Mesothelial cell of epicardium (in vitro differentiated cells): ENCODE measurements around the gene VSIG10L2. TPM values are rescaled to one million over a fixed set of nuclear protein-coding genes. Genes with fewer than 3 reads are reported as not detected.

Experiments
- DNase-seq, 2 experiments: peaks; one replicate each; pipeline ENCODE4 v3.0.0; 2021; ENCODE audit warnings: low spot score in 2 of 2; ENCODE audit not compliant: unreplicated experiment in 2 of 2
- H3K27ac Mint-ChIP-seq: 2 replicates; pipeline ENCODE4 v1.8.0; 2021; ENCODE audit warnings: mixed read lengths
- H3K27me3 Mint-ChIP-seq: 2 replicates; pipeline ENCODE4 v1.8.0; 2021; ENCODE audit warnings: low read depth, mixed read lengths
- H3K36me3 Mint-ChIP-seq: 2 replicates; pipeline ENCODE4 v1.8.0; 2021; ENCODE audit warnings: mixed read lengths
- H3K4me1 Mint-ChIP-seq: 2 replicates; pipeline ENCODE4 v1.8.0; 2021; ENCODE audit warnings: mixed read lengths
- H3K4me3 Mint-ChIP-seq: 2 replicates; pipeline ENCODE4 v1.8.0; 2021; ENCODE audit warnings: mild to moderate bottlenecking, moderate library complexity, mixed read lengths
- H3K9me3 Mint-ChIP-seq: 2 replicates; pipeline ENCODE4 v1.8.0; 2021; ENCODE audit warnings: mixed read lengths
- total RNA-seq: library from RNA; stranded (reverse); gene quantifications from 3 replicates; pipeline ENCODE4 v1.2.1, GENCODE V29; 2021
- TF ChIP-seq, protein P1 (sequence below): fragments of 200-600 bp; sonication (generic); IDR thresholded peaks from one replicate; pipeline ENCODE4 v1.5.0; 2021; ENCODE audit warnings: antibody characterized with exemption; ENCODE audit not compliant: unreplicated experiment

VSIG10L2 gene
- total RNA-seq, 1 donor from 2014 or later: not detected

DNA sequence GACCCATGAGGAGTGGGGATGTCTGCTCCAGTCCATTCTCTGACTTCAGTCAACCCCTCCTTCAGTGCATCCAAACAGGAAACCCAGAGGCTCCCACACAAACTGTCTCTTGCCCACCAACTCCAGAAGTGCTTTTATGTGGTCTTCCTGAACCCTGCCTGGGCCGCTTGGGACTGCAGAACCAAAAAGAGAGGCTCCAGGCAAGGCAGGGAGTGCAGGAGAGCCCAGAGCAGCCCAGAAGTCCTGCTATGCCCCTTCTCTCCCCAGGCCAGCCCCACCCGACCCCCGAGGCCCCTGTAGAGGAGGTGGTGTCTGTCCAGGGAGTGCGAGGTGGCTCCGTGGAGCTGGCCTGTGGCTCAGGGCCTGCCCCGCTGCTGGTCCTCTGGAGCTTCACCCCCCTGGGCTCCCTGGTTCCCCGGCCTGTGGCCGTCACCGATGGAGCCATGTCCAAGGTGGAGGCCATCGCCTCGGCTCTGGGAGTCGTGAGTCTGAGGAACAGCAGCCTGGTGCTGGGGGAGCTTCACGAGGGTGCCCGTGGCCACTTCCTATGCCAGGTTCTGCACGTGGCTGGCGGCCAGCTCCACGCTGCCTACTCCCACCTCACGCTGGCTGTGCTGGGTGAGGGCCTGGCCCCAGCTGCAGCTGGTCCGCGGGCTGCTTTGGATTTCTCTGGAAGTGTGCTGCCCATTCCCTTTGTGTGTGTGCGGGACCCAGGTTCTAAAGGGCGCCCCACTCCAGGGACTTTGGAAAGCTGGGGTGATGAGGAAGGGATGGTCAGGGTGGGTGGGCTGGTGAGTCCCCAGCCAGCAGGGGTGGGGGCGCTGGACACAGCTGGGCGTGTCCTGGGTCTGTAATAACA, 1.8 kb downstream of the VSIG10L2 start:
- Mint-ChIP-seq H3K4me3 (no peak overlapping the region), H3K9me3 (no peaks in the 10 kb centered on the region)
- TF ChIP-seq, protein P1, sequence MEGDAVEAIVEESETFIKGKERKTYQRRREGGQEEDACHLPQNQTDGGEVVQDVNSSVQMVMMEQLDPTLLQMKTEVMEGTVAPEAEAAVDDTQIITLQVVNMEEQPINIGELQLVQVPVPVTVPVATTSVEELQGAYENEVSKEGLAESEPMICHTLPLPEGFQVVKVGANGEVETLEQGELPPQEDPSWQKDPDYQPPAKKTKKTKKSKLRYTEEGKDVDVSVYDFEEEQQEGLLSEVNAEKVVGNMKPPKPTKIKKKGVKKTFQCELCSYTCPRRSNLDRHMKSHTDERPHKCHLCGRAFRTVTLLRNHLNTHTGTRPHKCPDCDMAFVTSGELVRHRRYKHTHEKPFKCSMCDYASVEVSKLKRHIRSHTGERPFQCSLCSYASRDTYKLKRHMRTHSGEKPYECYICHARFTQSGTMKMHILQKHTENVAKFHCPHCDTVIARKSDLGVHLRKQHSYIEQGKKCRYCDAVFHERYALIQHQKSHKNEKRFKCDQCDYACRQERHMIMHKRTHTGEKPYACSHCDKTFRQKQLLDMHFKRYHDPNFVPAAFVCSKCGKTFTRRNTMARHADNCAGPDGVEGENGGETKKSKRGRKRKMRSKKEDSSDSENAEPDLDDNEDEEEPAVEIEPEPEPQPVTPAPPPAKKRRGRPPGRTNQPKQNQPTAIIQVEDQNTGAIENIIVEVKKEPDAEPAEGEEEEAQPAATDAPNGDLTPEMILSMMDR: no peak

DNA sequence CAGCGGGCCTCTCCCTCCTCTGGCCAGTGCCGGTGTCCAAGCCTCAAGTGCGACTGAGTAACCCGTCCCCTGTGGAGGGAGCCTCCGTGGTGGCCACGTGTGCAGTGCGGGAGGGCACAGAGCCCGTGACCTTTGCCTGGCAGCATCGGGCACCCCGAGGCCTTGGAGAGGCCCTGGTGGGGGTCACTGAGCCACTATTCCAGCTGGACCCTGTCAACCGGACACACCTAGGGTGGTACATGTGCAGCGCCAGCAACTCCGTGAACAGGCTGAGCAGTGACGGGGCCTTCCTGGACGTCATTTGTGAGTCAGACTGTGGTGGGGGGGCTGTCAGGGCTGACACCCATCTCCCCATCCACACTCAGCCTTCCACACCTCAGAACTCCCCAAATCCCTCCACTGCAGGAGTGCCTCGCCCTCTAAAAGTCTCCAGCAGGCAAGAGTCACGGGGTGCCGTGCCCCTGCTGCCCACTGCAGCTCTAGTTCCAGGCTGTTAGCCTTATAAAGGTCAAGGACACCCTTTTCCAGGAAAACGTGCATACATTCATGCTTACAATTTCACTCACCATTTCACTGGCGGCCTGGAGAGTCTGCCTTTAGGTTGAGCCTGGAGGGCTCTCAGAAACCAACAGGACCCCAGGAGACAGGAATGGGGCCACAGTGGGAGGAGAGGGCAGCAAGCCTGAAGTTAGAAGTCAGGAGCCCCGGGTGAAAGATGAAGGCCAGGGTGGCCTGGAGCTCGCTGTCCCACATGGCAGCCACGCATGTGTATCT, 2.6 kb downstream of the VSIG10L2 start:
- Mint-ChIP-seq H3K4me1 (peaks cover 27% of the 10 kb centered on the region), H3K27ac (no peak overlapping the region), H3K36me3 (no peaks in the 10 kb centered on the region), H3K9me3 (no peaks in the 10 kb centered on the region), H3K4me3 (no peak overlapping the region), H3K27me3 (peaks cover 2% of the 10 kb centered on the region)
- no peak for DNase-seq
- TF ChIP-seq, protein P1: no peak

More for the DNA sequence above, 1.8 kb downstream of the VSIG10L2 start:
- Mint-ChIP-seq H3K27me3 (peaks cover 2% of the 10 kb centered on the region), H3K27ac (no peak overlapping the region), H3K4me1 (peaks cover 20% of the 10 kb centered on the region), H3K36me3 (no peaks in the 10 kb centered on the region)
- no peak for DNase-seq

DNA sequence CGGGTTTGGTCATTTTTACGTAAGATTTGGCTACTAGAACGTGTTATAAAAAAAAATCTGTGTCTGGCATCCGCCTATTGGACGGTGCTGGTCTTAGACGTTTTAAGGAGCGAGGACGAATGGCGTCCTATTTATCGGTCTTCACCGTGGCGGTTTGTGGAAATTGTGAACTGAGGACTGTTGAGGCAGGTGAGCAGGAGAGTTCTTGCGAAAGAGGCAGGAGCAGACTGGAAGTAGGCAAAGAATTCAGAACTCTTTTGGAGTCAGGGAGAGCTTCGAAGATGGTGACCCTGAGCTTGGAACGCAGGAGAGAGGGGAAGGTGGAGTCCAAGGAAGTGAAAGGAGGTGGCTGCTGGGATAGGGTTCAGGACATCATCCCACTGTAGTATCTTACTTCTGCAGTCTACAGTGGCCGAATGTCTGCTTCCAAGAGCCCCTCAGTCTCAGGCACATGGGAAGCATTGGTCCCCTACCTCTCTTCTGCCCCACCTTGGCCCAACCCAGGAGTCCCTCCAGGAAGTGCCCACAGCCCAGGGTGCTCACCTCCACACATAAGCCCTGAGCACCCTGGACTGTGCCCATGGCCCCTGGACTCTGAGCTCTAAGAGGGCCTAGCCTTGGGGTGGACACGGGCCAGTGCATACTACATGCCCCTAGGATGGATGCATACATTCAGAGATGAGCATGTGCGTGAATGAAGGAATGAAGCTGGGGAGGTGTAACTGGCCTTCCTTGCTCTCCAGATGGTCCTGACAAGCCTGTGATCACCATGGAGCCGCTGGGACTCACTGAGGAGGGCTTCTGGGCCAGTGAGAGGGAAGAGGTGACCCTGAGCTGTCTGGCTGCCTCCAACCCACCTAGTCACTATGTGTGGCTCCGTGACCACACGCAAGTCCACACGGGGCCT, 3.7 kb downstream of the VSIG10L2 start:
- Mint-ChIP-seq H3K9me3 (no peaks in the 10 kb centered on the region), H3K4me3 (no peak overlapping the region), H3K4me1 (peaks cover 27% of the 10 kb centered on the region), H3K27ac (no peak overlapping the region), H3K36me3 (no peaks in the 10 kb centered on the region), H3K27me3 (no peaks in the 10 kb centered on the region)
- TF ChIP-seq, protein P1: no peak
- no peak for DNase-seq

DNA sequence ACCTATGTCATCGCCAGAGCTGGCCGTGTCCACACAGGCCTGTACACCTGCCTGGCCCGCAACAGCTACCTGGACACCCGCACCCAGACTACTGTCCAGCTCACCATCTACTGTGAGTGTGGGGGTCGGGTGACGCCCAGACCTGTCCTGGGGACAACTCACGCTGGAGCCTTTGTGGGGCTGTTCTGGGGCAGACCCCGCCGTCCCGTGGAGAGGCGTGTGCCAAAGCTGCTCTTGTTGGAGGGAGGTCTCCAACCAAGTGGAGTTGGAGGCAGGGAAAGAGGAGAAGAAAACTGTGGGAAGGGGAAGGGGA, 4.3 kb downstream of the VSIG10L2 start:
- Mint-ChIP-seq H3K36me3 (no peaks in the 10 kb centered on the region), H3K27ac (no peak overlapping the region), H3K4me1 (peaks cover 27% of the 10 kb centered on the region), H3K4me3 (no peak overlapping the region), H3K27me3 (no peaks in the 10 kb centered on the region), H3K9me3 (no peaks in the 10 kb centered on the region)
- DNase-seq: no peak
- TF ChIP-seq, protein P1: no peak

DNA sequence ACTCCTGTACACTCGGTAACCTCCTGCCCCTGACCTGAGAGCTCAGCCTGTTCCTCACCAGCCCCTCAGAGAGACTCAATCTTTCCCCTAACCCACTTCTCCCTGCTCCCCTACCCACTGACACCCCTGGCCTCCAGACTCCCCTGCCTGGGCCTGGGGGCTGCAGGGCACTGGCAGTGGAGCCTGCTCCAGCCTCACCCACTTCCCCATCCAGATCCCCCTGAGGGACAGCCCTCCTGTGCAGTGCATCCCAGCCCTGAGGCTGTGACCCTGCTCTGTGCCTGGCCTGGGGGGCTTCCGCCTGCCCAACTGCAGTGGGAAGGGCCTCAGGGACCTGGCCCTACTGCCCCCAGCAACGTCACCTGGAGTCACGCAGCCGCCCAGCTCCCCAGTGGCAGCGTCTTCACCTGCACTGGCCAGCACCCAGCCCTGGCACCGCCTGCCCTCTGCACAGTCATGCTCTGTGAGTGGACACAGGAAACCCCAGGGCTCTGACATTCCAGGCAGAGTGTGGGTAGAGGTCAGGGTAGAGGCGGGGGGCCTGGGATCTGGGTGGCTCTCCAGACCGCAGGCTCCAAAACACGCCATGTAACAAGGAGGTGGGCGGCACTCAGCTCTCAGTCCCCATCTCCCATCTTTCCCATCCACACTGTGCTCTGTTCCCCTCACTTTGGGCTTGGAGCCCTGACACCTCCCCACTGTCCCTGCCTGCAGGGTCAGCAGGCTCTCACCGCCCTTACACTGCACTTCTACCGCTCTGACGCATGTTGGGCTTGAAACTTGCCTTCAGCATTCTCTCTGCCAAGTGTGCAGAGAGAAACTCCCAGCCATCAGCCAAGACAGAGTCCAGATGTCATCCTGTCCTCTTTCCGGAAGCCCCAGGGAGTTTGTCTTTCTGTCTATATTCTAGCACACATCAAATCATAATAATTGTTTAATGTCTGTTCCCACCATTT, 5.1 kb downstream of the VSIG10L2 start:
- Mint-ChIP-seq H3K4me1 (peaks cover 27% of the 10 kb centered on the region), H3K36me3 (peaks cover 7% of the 10 kb centered on the region), H3K27ac (peak overlapping the region; percentile 54), H3K27me3 (no peaks in the 10 kb centered on the region), H3K4me3 (no peak overlapping the region), H3K9me3 (no peaks in the 10 kb centered on the region)
- DNase-seq: no peak
- TF ChIP-seq, protein P1: no peak
